Frontal cortex (tissue), 4 donors: ENCODE measurements around the gene MIA2. TPM values are rescaled to one million over a fixed set of nuclear protein-coding genes. Genes with fewer than 3 reads are reported as not detected.
"Not testable (repeated sequence)": the region's sequence is repeated elsewhere in the genome, so short reads cannot be mapped to it uniquely, and the experiment has no call there.

Source experiments
- DNase-seq, 2 donors: peaks; one replicate each; pipeline ENCODE4 v3.0.0; 2012; ENCODE audit warnings: low spot score in 2 of 2
- FAIRE-seq: peaks from 2 replicates; lab custom pipeline; 2012; peaks lifted over from hg19 to GRCh38; lab: Jason Lieb, UNC
- total RNA-seq: library from RNA; depleted of rRNA; stranded (reverse); fragments of >200 nt; gene quantifications from one replicate; pipeline ENCODE4 v1.2.3, GENCODE V29; 2014
- donor health status: control.
- donor health status: control.
- donor health status: control.

Gene MIA2
- total RNA-seq, 1 donor from 2014 or later: 24.5 TPM

GRCh38 chr14:39229222-39229543, 4.5 kb upstream of the MIA2 start:
- no peak for DNase-seq
- FAIRE-seq: no peak

GRCh38 chr14:39229601-39230110, 4.1 kb upstream of the MIA2 start:
- no peak for DNase-seq
- FAIRE-seq: no peak

- FAIRE-seq (no peak), DNase-seq (no peak)
Observed at GRCh38 chr14:39230416-39231035, 3.2 kb upstream of the MIA2 start.

GRCh38 chr14:39231751-39232553, 1.8 kb upstream of the MIA2 start:
- not testable (repeated sequence) for DNase-seq, FAIRE-seq

- DNase-seq: no peak
- no peak for FAIRE-seq
Observed at GRCh38 chr14:39232554-39233415, 930 bp upstream of the MIA2 start.

- FAIRE-seq, DNase-seq: not testable (repeated sequence)
Observed at GRCh38 chr14:39234986-39235385, 1.3 kb downstream of the MIA2 start.

GRCh38 chr14:39235466-39235865, 1.8 kb downstream of the MIA2 start:
- DNase-seq, FAIRE-seq: not testable (repeated sequence)

GRCh38 chr14:39240769-39241168, 7.1 kb downstream of the MIA2 start:
- DNase-seq (no peak), FAIRE-seq (no peak)

GRCh38 chr14:39241637-39242036, 7.9 kb downstream of the MIA2 start:
- FAIRE-seq: no peak
- no peak for DNase-seq

- no peak for DNase-seq
- FAIRE-seq: no peak
Observed at GRCh38 chr14:39243831-39244230, 10.1 kb downstream of the MIA2 start.

- no peak for FAIRE-seq
- DNase-seq: no peak
Observed at GRCh38 chr14:39246618-39247017, 12.9 kb downstream of the MIA2 start.

GRCh38 chr14:39247256-39247655, 13.5 kb downstream of the MIA2 start:
- no peak for DNase-seq
- no peak for FAIRE-seq

- DNase-seq: no peak
Observed at GRCh38 chr14:39251547-39251946, 17.8 kb downstream of the MIA2 start.

GRCh38 chr14:39257388-39257787, 23.7 kb downstream of the MIA2 start:
- DNase-seq, FAIRE-seq: not testable (repeated sequence)

More at GRCh38 chr14:39251547-39251946, 17.8 kb downstream of the MIA2 start:
- FAIRE-seq: no peak

GRCh38 chr14:39258782-39259545, 25.2 kb downstream of the MIA2 start:
- no peak for FAIRE-seq

GRCh38 chr14:39260161-39260560, 26.4 kb downstream of the MIA2 start:
- not testable (repeated sequence) for FAIRE-seq, DNase-seq

More at GRCh38 chr14:39258782-39259545, 25.2 kb downstream of the MIA2 start:
- no peak for DNase-seq

GRCh38 chr14:39262214-39262613, 28.5 kb downstream of the MIA2 start:
- not testable (repeated sequence) for DNase-seq, FAIRE-seq

- DNase-seq: no peak
- FAIRE-seq: no peak
Observed at GRCh38 chr14:39264057-39264456, 30.3 kb downstream of the MIA2 start.

- no peak for DNase-seq
- no peak for FAIRE-seq
Observed at GRCh38 chr14:39264558-39264957, 30.8 kb downstream of the MIA2 start.
